Effector memory CD4-positive, alpha-beta T cell (primary cell): ENCODE data around the gene NAA40.

Experiments
- DNase-seq, 3 donors: peaks; one replicate each; pipeline ENCODE4 v3.0.0-alpha.2; 2020
- H3K27ac ChIP-seq: 2 replicates; pipeline ENCODE4 v1.7.0; 2013; ENCODE audit warnings: mild to moderate bottlenecking, low read length, moderate library complexity; ENCODE audit not compliant: insufficient read depth, poor library complexity, severe bottlenecking
- H3K27me3 ChIP-seq: replicated peaks from 2 replicates; pipeline ENCODE4 v1.7.0; 2013; ENCODE audit warnings: mild to moderate bottlenecking, low read length; ENCODE audit not compliant: insufficient read depth, control insufficient read depth, poor library complexity, severe bottlenecking
- H3K36me3 ChIP-seq: 2 replicates; pipeline ENCODE4 v1.7.0; 2013; ENCODE audit warnings: mild to moderate bottlenecking, low read length, moderate library complexity; ENCODE audit not compliant: control insufficient read depth, insufficient read depth
- H3K4me1 ChIP-seq: 2 replicates; pipeline ENCODE4 v1.7.0; 2013; ENCODE audit warnings: low read length, mild to moderate bottlenecking; ENCODE audit not compliant: control insufficient read depth, insufficient read depth, poor library complexity, severe bottlenecking
- H3K4me3 ChIP-seq: 2 replicates; pipeline ENCODE4 v1.7.0; 2013; ENCODE audit warnings: low read length, low read depth, mild to moderate bottlenecking; ENCODE audit not compliant: insufficient read depth, poor library complexity, severe bottlenecking
- H3K9me3 ChIP-seq: 2 replicates; pipeline ENCODE4 v1.7.0; 2013; ENCODE audit warnings: mild to moderate bottlenecking, low read length, moderate library complexity; ENCODE audit not compliant: control insufficient read depth

NAA40 gene

DNA sequence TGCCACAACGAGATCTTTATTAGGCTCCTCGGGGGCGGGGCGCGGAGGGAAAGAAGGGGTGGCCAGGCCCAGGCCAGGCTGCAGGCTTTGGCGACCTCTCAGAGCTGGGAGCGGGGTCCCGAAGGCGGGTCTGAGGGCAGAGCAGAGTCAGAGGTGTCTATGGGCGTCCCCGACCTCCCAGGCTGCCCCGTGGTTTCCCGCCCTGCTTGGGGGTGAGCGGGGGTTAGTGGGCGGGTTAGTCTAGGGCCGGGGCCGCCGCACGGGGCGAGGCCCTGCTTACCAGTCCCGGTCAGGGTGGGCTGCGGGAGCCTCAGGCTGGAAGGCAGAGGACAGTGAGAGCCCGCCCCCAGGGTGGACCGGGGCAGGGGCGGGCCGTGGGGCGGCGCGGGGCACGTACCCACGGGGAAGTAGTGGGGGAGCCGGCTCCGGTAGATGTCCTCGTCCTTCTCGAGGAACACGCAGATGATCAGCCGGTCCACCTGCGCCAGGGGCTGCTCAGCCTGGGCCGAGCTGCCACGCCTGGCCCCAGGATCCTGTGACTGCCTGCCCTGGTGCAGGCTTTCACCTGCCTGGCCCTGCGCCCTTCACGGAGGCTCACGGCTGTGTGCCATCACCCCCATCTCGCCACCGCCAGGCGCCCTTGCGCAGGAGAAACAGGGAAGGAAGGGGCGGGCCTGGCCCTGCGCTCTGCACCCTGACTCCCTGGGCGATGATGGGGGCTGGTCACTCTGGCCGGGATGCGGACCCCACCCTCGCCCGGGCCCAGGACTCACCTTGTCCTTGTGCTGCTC is 60.0 kb downstream of the NAA40 start:
- peaks cover 40% of the 10 kb centered on the region for H3K36me3 ChIP-seq
- no peaks in the 10 kb centered on the region for H3K27me3 ChIP-seq
- H3K9me3 ChIP-seq, result no peaks in the 10 kb centered on the region
- no peak overlapping the region for H3K27ac ChIP-seq
- no peak for DNase-seq
- no peak overlapping the region for H3K4me3 ChIP-seq
- H3K4me1 ChIP-seq, result peaks cover 15% of the 10 kb centered on the region

DNA sequence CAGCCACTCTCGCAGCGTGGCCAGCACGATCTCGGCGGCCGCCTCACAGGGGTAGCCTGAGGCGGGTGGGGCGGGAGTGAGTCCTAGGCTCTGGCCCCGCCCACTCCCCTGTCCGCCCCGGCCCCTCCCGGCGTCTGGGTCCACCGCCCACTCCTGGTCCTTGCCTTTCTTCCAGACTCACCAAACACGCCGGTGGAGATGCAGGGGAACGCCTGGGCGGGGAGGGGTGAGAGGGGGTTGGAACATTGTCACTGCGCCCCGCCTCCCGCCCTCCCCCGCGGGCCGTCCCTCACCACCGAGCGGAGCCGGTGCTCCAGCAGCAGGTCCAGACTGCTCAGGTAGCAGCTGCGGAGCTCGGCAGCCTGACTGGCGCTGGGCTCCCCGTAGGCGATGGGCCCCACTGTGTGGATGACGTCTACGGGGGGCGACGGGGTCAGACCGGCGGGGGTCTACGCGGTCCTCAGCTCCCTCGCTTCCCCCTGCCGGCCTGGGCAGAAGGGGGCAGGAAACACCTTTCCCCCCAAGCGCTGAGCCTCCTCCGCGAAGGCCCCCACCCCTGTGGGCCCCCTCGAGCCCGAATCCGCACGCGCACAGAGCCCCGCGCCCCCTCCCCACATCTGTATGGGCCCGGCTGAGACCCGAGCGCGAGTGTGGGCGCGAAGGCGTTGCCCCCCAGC is 60.7 kb downstream of the NAA40 start:
- no peaks in the 10 kb centered on the region for H3K9me3 ChIP-seq
- H3K27me3 ChIP-seq, result no peaks in the 10 kb centered on the region
- H3K27ac ChIP-seq, result no peak overlapping the region
- H3K36me3 ChIP-seq, result peaks cover 36% of the 10 kb centered on the region
- H3K4me3 ChIP-seq, result peak overlapping the region; percentile 48
- H3K4me1 ChIP-seq, result peaks cover 15% of the 10 kb centered on the region
- DNase-seq, result peak; percentile 48 to 53 (median 51)

DNA sequence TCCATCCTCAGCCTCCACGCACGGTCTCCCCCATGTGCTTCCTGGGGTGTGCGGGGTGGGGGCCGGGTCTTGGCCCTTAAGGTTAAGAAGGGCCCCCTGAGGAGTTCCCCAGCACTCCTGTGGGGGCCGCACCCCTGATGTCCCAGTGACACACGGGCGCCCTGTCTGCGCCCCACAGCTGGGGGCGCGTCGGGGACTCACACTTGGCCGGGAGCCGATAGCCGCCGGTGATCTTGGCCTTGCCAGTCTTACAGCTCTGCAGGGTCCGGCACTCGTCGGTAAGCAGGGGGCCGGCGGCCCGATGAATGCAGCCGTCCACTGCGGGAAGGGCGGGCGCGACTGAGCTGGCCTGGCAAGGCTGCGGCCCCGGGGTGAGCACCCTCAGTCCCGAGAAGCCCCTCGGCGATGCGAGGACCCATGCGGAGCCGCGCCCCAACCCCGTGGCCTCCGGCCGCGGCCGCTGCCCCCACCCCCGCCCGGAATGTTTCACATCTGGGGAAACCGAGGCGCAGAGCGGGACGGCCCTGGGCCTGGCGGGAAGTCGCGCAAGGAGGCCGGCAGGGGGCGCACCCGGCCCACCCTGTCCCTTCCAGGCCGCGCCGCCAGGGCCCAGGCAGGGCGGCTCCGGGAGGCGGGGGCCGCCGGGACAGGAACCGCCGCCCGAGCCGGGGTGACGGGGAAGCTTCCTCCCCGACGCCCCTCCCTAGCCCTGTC is 61.4 kb downstream of the NAA40 start:
- DNase-seq, result peak; percentile 57 to 67 (median 58)
- H3K27ac ChIP-seq, result no peak overlapping the region

DNA sequence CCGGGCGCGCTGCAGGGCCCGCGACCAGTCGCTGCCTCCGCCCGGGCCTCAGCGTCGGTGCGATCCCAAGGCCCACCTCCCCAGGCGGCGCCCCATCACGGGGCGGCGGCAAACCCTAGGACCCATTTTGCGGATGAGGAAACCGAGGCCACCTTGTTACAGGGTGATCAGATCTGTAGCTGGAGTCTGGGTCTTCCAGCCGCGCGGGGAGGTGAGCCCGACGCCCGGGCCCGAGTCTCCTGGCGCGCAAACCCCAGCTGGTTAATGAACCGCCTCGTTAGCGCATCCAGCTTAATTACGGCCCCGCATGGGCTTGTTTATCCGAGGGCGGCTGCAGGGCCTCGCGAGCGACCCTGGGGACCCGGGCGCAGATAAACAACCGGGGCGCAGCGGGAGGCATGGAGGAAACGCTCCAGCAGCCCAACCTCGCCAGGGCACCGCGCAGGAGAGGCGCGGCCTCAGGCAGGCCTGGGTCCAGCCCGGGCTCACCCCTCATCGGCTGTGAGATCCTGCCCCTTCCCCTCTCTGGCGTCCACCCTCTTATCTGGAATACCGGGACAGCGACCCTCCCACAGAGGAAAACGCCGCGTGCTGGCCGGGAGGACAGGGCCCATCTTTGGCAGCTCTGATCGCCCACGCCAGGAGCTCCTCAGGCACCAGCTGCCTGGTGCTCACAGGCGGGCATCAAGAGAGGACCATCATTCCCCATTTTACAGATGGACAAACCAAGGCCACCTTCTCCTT is 62.1 kb downstream of the NAA40 start:
- no peaks in the 10 kb centered on the region for H3K27me3 ChIP-seq
- peaks cover 28% of the 10 kb centered on the region for H3K36me3 ChIP-seq
- peak overlapping the region; percentile 36 for H3K4me3 ChIP-seq
- no peaks in the 10 kb centered on the region for H3K9me3 ChIP-seq
- peaks cover 15% of the 10 kb centered on the region for H3K4me1 ChIP-seq
- DNase-seq, result no peak
- H3K27ac ChIP-seq, result no peak overlapping the region

More for the DNA sequence above, 61.4 kb downstream of the NAA40 start:
- Histone ChIP-seq H3K27me3 (no peaks in the 10 kb centered on the region), H3K4me1 (peaks cover 15% of the 10 kb centered on the region), H3K4me3 (peak overlapping the region; percentile 48), H3K9me3 (no peaks in the 10 kb centered on the region), H3K36me3 (peaks cover 31% of the 10 kb centered on the region)

DNA sequence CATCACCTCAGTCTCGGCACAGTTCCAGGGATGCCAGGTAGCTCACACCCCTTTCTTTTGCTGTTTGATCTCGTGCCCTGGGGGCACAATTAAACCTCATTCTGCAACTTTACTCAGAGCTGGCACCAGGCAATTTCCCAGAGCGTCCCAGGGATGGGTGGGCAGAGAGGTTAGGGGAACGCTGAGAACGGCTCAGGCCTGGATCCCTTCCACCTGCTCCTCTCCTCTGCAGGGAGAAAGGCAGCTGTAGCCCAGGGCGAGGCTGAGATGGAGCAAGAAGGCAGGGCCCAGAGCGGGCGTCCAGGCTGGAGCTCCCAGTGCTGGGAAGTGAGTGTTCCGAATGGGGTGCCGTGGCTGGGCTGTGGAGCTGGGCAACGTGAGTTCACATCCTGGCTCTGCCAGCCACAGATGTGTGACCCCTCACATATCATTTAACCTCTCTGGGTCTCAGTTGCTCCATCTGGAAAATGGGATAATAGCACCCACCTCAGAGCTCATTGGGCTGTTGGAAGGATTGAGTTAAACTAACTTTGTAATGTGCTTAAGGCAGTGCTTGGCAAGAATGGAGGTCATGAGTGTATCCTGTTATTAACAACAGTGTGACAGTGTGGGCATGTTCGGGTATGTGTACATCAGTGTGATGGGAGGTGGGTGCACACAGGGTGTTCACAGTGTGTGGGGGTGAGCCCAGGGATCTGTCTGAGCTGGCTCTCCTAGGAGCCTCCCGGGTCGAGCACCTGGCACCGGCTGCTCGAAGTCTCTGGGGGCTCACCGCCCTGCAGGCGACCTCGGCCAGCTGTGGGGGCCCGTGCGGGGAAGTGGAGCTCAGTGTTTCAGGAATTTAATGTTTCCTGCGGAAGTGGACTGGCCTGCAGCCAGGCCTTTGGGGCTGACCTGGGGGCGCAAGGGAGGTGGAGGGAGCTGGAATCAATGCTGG is 63.0 kb downstream of the NAA40 start:
- H3K4me1 ChIP-seq, result peaks cover 15% of the 10 kb centered on the region
- no peak for DNase-seq
- no peaks in the 10 kb centered on the region for H3K9me3 ChIP-seq

DNA sequence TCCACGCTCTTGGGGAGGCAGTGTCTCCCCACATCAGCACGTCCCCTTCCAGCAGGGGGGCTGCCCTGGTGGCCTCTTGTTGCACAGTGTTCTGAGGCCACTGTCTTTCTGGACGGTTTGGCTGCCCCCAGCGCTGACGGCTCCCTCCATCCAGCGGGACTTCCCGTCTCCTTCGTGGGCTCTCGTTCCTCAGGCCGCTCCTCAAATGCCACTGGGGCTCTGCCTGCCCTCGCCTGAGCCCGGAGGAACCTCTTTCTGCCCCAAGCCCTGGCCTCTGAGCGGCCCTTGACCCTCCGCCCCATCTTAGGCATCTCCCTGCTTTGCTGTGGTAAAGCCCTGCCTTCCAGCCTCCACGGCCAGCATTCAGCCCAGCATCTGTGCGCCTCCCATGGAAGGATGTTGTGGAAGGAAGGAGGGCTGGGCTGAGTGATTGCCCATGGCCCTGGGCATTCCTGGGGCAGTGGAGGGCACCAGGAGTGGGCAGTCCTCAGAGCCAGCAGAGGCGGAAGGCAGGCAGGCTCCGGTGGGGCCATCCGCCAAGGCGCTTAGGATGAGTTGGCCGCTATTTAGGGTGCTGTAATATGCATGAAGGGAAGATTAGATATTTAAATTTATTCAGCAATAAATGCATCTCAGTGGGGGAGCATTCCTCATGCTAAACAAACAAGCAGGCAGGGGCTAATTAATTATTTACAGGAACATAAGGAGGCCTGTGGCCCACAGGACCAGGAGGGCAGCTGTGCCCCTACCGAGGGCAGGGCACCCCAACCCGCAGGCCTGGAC is 65.2 kb downstream of the NAA40 start:
- Histone ChIP-seq H3K27ac (no peak overlapping the region), H3K36me3 (no peaks in the 10 kb centered on the region), H3K27me3 (no peaks in the 10 kb centered on the region), H3K4me1 (peaks cover 21% of the 10 kb centered on the region), H3K4me3 (no peak overlapping the region), H3K9me3 (no peaks in the 10 kb centered on the region)
- DNase-seq, result no peak

More for the DNA sequence above, 63.0 kb downstream of the NAA40 start:
- no peak overlapping the region for H3K4me3 ChIP-seq
- H3K27me3 ChIP-seq, result no peaks in the 10 kb centered on the region
- H3K27ac ChIP-seq, result no peak overlapping the region
- peaks cover 20% of the 10 kb centered on the region for H3K36me3 ChIP-seq

DNA sequence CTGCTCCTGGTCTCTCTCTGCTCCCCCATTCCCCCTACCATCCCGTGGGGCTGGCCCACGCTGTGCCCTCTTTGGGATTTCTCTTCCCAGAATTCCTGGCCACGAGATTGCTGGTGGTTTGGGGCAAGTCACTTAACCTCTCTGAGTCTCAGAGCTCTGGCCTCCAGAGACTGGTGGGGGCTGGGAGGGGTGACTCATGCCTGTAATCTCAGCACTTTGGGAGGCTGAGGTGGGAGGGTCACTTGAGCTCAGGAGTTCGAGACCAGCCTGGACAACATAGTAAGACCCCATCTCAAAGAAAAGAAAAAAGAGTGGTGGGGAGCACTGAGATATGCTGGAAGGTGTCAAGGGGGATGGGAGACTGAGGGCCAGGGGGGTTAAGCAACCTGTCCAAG is 65.8 kb downstream of the NAA40 start:
- H3K27me3 ChIP-seq, result no peaks in the 10 kb centered on the region
- H3K4me3 ChIP-seq, result no peak overlapping the region
- H3K36me3 ChIP-seq, result no peaks in the 10 kb centered on the region
- no peaks in the 10 kb centered on the region for H3K9me3 ChIP-seq
- H3K4me1 ChIP-seq, result peaks cover 15% of the 10 kb centered on the region
- no peak for DNase-seq
- H3K27ac ChIP-seq, result no peak overlapping the region

DNA sequence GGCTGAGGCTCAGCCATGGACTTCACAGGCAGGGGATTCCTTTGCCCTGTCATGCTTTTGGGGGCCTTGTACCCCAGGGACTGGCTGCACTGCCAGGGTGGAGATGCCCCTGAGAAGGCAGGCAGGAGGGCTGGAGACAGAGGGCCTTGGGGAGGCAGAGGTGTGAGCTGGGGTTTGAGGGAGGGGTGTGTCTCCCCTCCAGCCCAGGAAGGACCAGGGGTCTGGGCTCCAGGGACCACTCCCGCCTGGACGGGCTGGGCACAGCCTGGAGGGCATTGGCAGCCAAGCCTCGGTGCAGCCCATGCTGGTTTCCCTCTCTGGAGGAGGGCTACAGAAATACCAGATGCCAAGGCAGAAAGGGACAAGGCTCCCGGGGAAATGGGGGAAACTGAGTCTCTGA is 66.9 kb downstream of the NAA40 start:
- Histone ChIP-seq H3K36me3 (no peaks in the 10 kb centered on the region), H3K27me3 (no peaks in the 10 kb centered on the region), H3K4me1 (peaks cover 7% of the 10 kb centered on the region), H3K9me3 (no peaks in the 10 kb centered on the region), H3K27ac (no peak overlapping the region), H3K4me3 (no peak overlapping the region)
- DNase-seq, result no peak
